RPMI8226 (cell line): Measurements from ENCODE around the gene MYORG.
"Not testable (repeated sequence)": the region's sequence is repeated elsewhere in the genome, so short reads cannot be mapped to it uniquely, and the experiment has no call there.

Experiments
- DNase-seq: peaks from one replicate; pipeline ENCODE4 v3.0.0-alpha.2; 2015

MYORG gene

DNA sequence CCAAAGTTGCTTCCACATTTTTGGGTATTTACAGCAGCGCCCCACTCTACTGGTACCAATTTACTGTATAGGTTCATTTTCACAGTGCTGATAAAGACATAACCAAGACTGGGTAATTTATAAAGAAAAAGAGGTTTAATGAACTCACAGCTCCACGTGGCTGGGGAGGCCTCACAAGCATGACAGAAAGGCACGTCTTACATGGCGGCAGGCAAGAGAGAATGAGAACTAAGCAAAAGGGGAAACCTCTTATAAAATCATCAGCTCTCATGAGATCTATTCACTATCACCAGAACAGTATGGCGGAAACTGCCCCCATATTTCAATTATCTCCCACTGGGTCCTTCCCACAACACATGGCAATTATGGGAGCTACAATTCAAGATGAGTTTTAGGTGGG is 7.9 kb downstream of the MYORG start:
- not testable (repeated sequence) for DNase-seq

DNA sequence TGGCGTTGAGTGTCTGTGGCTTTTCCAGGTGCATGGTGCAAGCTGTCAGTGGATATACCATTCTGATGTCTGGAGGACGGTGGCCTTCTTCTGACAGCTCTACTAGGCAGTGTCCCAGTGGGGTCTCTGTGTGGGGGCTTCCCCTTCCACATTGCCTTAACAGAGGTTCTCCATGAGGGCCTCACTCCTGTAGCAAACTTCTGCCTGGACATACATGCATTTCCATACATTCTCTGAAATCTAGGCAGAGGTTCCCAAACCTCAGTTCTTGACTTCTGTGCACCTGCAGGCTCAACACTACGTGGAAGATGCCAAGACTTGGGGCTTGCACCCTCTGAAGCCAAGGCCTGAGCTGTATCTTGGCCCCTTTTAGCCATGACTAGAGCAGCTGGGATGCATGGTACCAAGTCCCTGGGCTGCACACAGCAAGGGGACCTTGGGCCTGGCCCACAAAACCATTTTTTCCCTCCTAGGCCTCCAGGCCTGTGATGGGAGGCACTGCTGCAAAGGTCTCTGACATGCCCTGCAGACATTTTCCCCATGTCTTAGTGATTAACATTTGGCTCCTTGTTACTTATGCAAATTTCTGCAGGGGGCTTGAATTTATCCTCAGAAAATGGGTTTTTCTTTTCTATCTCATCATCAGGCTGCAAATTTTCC is 8.8 kb downstream of the MYORG start:
- DNase-seq = not testable (repeated sequence)

DNA sequence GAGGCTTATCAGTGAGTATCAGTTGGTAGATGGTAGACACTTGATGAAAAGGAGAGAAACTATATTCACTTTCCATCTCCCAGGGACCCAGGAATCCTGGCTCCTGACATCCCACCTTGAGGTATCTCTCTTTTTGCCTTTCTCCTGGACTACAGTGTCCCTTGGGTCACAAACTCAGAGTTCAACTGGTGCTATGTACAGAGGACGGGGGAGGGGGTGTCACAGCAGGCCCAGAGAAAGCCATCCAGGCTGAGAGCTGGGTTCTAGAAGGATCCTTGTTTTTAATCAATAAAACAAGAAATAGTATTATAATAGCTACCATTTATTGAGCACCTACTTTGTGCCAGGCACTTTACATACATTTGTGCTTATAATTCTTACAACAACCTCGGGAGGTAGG is 10.3 kb downstream of the MYORG start:
- no peak for DNase-seq

DNA sequence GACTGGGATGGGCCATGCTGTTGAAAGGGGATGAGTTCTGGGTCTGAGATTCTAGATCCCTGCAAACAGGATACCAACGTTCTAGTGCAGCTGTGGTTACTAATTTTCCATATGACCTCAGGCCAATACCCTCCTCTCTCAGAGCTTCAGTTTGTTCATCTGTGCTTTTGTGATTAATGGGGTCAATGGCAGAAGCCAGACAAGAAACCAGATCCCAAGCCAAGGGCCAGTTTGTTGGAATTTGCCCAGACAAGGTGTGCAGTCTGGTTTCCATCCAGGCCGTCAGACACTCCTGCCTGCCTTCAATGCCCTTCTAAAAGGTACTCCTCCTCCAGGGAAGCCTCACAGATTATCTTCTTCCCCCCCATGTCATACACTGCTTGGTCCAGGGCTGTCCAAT is 11.4 kb downstream of the MYORG start:
- no peak for DNase-seq

DNA sequence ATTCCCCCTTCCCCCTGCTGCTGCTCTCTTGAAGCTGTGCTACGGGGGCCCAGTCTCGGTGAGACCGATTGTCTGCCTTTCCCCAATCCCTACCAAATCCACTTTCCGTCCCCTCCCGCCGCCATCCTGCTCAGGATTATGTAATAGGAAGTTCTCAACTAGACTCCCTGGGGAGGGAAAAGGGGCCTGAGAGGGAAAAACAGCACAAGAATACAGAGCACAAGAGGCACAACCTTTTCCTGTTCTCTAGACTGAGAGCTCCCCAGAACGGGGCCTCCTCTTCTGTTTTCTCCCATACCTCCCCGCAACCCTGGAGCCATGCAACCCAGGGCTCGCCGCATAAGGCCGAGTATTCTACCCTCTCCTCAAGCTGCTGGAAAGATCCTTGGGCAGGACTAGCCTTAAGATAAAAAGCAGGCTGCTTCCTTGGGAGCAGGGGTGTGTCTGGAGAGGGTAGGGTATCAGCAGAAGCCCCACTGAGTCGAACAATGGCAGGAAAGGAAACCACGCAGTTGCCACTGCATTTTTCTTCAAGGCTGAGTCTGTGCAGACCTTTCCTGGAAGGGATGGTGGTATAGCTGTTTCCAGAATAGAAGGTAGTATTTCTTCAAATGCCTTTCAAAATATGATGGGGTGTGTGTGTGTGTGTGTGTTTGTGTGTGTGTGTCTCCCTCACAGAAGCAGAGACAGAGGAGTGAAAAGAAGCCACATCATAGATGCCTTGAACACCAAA is 12.9 kb downstream of the MYORG start:
- no peak for DNase-seq

DNA sequence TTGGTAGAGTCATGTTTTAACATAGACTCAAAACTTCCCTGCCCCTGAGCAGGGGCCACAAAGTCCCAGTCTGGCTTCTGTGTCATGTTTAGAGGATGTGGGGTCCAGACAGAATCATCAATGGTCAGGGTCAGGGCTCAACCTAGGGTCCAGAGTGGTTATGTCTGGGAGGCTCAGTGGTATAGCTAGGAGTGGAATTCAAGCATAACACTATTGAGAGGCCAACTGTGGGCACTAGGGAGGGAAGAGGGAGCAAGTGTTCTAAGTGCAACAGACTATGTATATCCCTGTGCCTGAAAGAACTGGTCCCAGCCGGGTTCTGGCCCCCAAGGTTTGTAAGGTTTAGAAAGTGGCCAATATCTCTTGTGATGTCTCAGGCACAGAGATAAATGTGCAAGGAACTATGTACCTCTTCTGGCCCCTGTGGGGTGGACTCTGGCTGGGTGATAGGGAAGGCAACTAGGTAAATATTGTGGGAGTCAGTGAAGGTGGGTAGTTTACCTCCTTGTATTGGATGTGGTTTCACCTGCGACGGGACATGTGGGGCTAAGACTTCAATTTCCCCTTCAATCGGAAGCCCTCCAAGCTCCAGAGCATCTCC is 14.0 kb downstream of the MYORG start:
- DNase-seq = no peak

DNA sequence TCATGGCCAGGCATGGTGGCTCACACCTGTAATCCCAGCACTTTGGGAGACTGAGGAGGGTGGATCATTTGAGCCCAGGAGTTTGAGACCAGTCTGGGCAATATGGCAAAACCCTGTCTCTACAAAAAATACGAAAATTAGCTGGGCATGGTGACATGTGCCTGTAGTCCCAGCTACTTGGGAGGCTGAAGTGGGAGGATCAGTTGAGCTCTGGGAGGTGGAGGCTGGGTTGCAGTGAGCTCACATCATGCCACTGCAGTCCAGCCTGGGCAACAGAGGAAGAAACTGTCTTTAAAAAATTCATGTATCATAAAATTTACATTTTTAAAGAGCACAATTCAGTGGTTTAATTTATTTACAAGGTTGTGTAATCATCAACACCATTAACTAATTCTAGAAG is 23.7 kb downstream of the MYORG start:
- not testable (repeated sequence) for DNase-seq

DNA sequence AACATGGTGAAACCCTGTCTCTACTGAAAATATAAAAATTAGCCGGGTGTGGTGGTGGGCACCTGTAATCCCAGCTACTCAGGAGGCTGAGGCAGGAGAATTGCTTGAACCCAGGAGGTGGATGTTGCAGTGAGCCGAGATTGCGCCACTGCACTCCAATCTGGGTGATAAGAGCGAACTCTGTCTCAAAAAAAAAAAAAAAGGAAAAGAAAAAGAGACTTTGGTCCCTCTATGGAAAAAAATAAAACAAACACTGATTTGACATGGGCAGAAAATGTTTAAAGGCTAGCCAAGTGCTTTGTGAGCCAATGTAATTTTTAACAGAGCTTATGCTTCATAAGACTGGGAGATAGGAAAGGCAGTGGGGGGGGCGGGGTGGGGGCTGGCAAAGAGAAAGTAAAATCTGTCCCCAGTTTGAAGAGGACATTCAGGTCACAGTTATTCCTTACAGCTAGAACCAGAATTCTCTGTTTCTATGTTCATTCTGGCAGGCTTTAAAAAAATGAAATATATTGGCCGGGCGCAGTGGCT is 24.5 kb downstream of the MYORG start:
- DNase-seq = not testable (repeated sequence)

DNA sequence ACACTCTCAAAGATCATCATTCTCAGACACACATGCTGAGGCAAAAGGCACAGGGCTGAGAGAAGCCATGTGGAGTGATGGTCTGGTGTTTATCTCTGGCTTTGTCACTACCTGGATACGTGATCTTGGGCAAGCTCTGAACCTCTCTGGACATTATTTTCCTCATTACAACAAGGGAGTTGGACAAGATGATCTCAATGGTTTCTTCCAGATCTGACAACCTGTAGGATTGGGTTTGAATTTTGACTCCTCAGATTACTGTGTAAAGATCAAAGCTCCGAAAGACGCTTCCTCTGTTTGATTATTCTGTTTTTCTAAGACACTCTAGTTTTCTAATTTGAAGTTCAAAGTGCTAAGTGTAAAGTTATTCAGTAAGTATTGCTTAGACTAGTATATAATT is 27.4 kb downstream of the MYORG start:
- DNase-seq = no peak

DNA sequence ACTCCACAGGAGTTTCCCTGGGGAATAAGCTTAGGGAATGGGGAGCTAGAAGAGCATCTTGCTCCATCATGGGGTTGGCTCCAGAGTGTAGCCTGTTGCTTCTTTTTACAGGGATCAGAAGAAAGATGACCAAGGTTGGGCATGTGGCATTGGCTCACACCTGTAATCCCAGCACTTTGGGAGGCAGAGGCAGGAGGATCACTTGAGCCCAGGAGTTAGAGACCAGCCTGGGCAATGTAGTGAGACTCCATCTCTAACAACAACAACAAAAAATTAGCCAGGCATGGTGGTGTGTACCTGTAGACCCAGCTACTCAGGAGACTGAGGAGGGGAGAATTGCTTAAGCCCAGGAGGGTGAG is 28.9 kb downstream of the MYORG start:
- no peak for DNase-seq

DNA sequence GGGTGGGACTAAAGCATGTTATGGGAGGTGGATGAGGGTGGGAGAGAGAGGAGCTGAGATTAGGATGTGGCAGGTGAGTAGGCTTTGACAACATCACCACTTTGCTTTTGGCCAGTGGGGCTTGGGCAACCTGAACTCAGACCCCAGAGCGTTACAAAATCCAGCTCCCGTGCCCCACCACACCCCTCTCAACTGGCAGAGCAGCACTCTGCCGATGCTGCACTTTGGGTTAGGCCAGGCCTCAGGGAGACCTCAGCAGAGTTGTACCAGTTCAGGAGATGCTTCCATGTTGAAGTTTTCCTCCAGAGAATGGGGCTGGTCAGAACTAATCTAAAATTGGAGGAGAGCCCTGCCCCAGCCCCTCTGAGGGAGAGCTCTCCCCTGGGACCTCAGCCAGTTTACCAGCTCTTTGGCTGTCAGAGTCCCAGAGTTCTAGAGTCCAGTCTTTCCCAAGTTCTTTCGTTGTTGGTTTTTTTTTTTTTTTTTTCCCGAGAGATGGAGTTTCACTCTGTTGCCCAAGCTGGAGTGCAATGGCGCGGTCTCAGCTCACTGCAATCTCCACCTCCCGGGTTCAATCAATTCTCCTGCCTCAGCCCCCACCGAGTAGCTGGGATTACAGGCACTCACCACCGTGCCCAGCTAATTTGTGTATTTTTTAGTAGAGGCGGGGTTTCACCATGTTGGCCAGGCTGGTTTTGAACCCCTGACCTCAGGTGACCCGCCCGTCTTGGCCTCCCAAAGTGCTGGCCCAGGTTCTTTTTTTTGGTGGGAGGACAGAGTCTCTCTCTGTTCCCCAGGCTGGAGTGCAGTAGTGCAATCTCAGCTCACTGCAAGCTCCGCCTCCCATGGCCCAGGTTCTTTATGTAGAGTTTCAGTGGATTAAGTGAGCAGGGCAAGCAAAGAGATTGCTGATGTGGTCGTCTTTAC is 29.6 kb downstream of the MYORG start:
- DNase-seq = no peak

DNA sequence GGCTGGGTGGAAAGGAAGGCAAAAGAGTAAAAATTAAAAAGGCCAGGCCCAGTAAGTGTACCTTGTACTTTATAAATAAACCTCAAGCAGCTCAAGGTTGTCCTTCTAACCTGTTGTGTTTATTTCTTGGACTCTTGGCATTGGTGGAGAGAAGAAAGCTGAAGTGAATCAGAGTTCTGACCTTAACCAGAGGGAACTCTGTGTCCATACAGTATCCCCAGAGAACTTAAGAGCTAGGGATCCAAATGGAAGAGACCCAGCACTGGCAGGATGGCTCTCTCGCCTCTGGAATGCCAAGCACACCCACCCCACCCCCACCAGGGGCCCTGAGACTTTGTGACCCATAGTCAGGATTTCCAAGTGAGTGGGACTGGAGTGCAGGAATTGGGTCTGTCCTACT is 33.1 kb downstream of the MYORG start:
- DNase-seq = no peak

DNA sequence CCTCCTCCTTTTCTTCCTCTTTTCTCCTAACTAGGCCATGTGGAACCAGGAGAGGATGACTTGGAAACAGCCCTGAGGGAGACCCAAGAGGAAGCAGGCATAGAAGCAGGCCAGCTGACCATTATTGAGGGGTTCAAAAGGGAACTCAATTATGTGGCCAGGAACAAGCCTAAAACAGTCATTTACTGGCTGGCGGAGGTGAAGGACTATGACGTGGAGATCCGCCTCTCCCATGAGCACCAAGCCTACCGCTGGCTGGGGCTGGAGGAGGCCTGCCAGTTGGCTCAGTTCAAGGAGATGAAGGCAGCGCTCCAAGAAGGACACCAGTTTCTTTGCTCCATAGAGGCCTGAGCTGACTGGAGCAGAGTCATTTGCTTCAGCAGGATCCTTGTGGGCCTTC is 33.6 kb downstream of the MYORG start:
- no peak for DNase-seq

DNA sequence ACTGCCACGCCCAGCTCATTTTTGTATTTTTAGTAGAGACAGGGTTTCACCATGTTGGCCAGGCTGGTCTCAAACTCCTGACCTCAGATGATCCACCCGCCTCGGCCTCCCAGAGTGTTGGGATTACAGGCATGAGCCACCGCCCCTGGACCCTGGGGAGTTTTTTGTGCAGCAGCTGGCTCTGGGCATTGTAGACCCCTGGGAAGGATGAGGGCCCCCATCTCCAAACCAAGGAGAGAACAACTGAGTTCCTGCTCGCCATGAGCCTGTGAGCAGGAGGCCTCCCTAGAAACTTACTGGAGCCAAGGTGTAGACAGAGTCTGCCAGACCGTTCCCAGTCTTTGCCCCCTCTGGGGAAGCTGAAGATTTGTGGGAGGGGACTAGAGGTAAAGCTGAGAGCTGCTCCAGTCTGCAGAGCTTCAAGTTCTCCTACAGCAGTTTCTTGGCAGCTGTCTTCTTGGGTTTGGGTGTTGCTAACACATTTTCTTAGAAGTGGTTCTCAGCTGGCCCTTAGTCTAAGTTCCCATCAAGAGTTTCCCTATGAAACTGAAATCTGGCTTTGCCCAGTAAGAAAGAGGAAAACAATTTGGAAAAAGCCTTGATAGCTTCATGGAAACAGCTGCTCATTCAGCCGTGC is 34.9 kb downstream of the MYORG start:
- no peak for DNase-seq

DNA sequence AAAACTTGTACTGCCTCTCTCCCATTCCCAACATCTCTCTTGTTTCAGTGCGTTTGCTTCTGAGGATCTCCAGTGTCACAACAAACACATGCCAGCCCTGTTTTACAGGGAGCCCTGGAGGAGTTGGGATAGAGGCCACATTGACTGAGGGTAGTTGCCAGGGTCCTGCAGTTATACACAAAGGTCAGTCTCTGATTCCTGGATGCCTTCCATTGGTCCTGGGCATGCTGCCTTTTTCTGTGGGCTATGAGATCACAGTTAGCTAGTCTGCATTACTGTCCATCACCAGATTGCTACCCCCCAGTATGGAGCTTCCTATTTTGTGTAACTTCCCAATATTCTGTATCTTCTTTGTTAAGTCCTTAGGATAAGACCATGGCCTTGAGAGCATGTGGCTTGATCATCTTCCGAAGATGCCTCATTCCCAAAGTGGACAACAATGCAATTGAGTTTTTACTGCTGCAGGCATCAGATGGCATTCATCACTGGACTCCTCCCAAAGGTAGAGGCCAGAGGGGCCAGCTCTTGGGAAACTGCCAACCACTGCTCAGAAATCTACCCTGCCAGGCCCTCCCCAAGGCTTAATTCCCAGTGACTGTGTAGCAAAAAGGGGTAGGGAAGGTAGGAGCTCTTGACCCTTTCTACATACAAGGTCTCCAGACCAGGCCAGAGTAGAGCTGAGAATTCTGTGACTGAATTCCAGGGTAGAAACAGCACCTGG is 37.9 kb downstream of the MYORG start:
- no peak for DNase-seq

DNA sequence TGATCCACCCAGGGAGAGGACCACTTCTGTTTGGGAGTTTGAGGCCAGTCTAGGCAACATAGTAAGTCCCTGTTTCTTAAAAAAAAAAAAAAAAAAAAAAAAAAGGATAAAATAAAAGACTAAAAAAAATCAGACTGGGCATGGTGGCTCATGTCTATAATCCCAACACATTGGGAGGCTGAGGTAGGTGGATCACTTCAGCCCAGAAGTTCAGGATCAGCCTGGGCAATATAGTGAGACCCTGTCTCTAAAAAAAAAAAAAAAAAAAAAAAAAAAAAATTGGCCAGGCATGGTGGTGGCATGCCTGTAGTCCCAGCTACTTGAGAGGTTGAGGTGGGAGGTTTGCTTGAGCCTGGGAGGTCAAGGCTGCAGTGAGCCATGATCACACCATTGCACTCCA is 38.6 kb downstream of the MYORG start:
- DNase-seq = not testable (repeated sequence)

DNA sequence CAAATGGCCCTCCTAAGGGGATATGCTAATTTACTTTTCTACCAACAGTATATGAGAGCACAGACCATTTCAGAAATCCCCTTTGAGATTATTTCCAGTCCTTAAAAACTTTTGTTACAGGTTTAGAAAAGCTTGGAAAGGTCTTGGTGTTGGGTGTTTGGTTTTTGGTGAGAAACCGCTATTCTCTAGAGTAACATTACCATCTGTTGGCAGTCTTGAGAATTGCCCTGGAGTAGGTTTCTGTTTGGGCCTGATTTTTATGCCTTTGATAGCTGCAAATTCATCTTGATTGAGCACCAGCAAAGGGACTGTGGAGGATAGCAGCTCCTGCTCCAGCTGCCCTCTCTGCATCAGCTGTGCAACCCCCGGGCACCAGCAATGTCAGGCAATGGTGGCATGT is 39.3 kb downstream of the MYORG start:
- DNase-seq = no peak

DNA sequence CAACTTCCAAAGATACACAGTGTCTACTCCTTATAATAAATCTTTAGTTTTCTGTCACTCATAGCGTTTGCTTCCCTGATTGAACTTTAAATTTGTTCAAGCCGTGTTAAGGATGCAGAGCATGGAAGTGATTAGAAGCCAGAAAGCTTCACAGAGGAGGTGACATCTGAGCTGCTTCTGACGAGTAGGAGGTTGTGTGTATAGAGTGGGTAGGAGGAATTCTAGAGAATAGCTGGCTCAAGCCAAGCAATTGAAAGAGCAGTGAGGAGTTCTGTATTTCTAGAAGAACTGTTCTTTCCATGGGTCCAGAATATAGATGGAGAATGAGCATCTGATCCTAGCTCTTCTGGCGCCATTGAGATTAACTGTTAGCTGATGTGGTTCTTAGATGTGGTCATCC is 41.3 kb downstream of the MYORG start:
- no peak for DNase-seq

DNA sequence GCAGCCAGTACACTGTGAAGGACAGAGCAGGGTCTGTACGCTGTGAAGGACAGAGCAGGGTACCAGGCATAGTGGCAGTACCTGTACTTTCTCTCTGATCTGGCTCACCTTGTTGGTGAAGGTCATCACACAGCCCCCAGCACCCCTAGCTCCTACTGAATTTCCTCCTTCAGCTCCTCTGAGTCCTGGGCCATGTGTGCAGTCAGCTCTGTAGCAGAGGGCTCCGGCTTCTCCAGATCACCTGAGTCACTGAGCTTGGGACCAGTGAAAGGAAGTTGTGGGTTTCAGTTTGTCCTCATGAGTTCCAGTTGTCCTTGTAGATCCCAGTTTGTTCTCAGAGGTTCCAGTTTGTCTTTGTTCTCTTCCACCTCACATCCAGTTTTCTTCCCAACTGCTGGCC is 41.8 kb downstream of the MYORG start:
- no peak for DNase-seq

DNA sequence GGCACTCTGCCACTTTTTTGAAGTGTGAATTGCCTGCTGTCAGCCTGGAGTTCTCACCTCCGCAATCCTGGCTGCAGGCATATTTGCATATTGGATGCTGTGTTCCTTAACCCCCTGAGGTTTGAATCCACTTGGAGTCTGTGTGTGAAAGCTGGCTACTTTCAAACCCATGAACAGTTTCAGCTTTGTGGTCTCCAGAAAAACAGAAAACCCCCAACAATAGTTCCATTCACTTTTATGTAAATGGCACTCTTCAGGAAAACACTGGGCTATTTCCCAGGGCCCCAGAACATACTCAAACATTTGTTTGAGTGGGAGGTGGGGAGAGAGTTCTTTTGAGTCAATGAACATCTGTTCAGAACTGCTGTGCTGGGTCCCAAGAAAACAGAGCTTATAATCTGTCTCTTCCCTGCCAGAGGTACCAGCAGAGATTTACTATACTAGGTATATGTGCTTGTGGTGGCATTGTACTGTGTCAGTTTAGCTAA is 42.3 kb downstream of the MYORG start:
- DNase-seq = no peak

DNA sequence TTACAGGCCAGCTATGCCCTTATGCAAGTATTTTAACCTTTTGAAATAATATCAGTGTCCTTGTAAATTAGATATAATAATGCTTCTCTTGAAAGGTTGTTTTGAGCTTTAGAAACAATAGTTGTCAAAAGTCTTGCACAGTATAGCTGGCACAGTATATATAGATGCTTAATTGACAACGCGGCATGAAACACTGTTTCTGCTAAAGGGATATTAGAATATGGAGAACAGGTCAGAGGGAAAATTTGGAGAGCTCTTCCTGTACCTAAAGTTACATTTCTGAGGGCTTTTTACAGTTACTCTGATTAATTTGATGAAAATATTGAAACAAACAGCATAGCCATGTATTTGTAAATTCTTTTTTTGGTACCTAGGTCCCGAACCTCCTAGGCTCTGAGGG is 42.9 kb downstream of the MYORG start:
- no peak for DNase-seq
